Peyer's patch (tissue), 4 donors: ENCODE results near the gene CECR2. TPM values are rescaled to one million over a fixed set of nuclear protein-coding genes. Genes with fewer than 3 reads are reported as not detected.
A peak's percentile ranks its signal among the peaks of the same experiment; 100 is the strongest.

Source experiments
- DNase-seq, 3 donors: peaks; one replicate each; pipeline ENCODE4 v3.0.0-alpha.2; 2017 to 2019
- H3K27ac ChIP-seq, 4 donors: fragments of 200-600 bp; sonication (generic); one replicate each; pipeline ENCODE4 v1.5.1; 2016 to 2019
- H3K27me3 ChIP-seq, 2 donors: fragments of 200-600 bp; sonication (generic); one replicate each; pipeline ENCODE4 v1.5.1; 2019
- H3K36me3 ChIP-seq, 3 donors: fragments of 200-600 bp; sonication (generic); one replicate each; pipeline ENCODE4 v1.5.1; 2016 to 2019
- H3K4me1 ChIP-seq, 4 donors: fragments of 200-600 bp; sonication (generic); one replicate each; pipeline ENCODE4 v1.5.1; 2016 to 2019
- H3K4me3 ChIP-seq, 4 donors: fragments of 200-600 bp; sonication (generic); 1 replicate in 3 of 4; 2 replicates in 1 of 4; pipeline ENCODE4 v1.5.1; 2016 to 2019; ENCODE audit warnings: mild to moderate bottlenecking in 1 of 4
- H3K9me3 ChIP-seq, 4 donors: fragments of 200-600 bp; sonication (generic); one replicate each; pipeline ENCODE4 v1.5.1; 2016 to 2019; ENCODE audit warnings: mild to moderate bottlenecking in 1 of 4
- CTCF ChIP-seq, 6 experiments: fragments of 450-650 bp in 4 of 6; fragments of 200-600 bp in 2 of 6; sonication (generic) in 1 of 6; IDR thresholded peaks; one replicate each; pipeline ENCODE4 v1.5.1; 2017 to 2019; ENCODE audit warnings: antibody characterized with exemption in 6 of 6, mild to moderate bottlenecking in 3 of 6, moderate library complexity in 1 of 6
- POLR2A ChIP-seq, 2 donors: fragments of 450-650 bp; IDR thresholded peaks; one replicate each; pipeline ENCODE4 v1.5.1; 2017; ENCODE audit warnings: antibody characterized with exemption in 2 of 2, mild to moderate bottlenecking in 2 of 2, moderate library complexity in 2 of 2
- total RNA-seq, 4 donors: library from RNA; depleted of rRNA; stranded (reverse); fragments of >200 nt; gene quantifications; one replicate each; pipeline ENCODE4 v1.1.0, GENCODE V29; 2016

The CECR2 gene
- total RNA-seq, 4 donors from 2014 or later = 0.18 to 5.0 (median 0.69) TPM

DNA sequence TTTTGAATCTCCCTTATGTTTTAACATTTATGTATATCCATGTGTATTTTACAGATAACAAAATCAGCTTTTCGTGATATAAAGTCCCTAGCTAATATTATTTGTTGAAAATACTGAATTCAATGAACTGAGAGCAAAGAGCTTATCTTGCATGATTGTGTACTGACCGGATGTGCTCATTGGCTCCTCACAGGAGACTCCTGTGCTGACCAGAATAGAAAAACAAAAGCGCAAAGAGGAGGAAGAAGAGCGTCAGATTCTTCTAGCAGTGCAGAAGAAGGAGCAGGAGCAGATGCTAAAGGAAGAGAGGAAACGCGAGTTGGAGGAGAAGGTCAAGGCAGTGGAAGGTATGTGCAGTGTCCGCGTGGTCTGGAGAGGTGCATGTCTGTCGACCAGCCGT is 154.7 kb downstream of the CECR2 start:
- Histone ChIP-seq H3K4me1 (no peaks in the 10 kb centered on the region), H3K9me3 (no peaks in the 10 kb centered on the region), H3K27me3 (no peaks in the 10 kb centered on the region), H3K27ac (no peak overlapping the region), H3K4me3 (no peak overlapping the region), H3K36me3 (no peaks in the 10 kb centered on the region)
- TF ChIP-seq POLR2A (IDR thresholded peaks at IDR 0.05) (no peak), CTCF (IDR thresholded peaks at IDR 0.05) (no peak)
- no peak for DNase-seq

GRCh38 chr22:17536269-17536668 is 167.0 kb downstream of the CECR2 start:
- Histone ChIP-seq H3K36me3 (no peaks in the 10 kb centered on the region), H3K27ac (no peak overlapping the region), H3K9me3 (no peaks in the 10 kb centered on the region), H3K4me3 (no peak overlapping the region), H3K27me3 (no peaks in the 10 kb centered on the region), H3K4me1 (no peaks in the 10 kb centered on the region)
- no peak for TF ChIP-seq POLR2A (IDR thresholded peaks at IDR 0.05)
- no peak for TF ChIP-seq CTCF (IDR thresholded peaks at IDR 0.05)
- DNase-seq = no peak

- Histone ChIP-seq H3K27me3 (no peaks in the 10 kb centered on the region), H3K36me3 (no peaks in the 10 kb centered on the region), H3K4me1 (no peaks in the 10 kb centered on the region), H3K9me3 (no peaks in the 10 kb centered on the region), H3K27ac (no peak overlapping the region), H3K4me3 (no peak overlapping the region)
- no peak for DNase-seq
- no peak for TF ChIP-seq POLR2A (IDR thresholded peaks at IDR 0.05)
These were observed 167.9 kb downstream of the CECR2 start for GRCh38 chr22:17537155-17537554.

DNA sequence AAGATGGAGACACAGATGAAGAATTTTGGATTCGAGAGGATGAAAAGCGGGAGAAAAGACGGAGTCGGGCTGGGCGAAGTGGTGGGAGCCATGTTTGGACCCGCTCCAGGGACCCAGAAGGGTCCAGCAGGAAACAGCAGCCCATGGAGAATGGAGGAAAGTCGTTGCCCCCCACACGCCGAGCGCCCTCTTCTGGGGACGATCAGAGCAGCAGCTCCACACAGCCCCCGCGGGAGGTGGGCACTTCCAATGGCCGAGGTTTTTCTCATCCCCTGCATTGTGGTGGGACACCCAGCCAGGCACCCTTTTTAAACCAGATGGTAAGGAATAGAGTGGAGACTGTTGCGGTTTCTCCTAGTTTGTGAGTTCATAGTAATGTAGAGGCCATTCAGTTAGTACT is 171.2 kb downstream of the CECR2 start:
- no peak overlapping the region for H3K27ac ChIP-seq
- H3K4me3 ChIP-seq = no peak overlapping the region
- no peak for DNase-seq
- H3K36me3 ChIP-seq = no peaks in the 10 kb centered on the region
- H3K4me1 ChIP-seq = no peaks in the 10 kb centered on the region
- H3K9me3 ChIP-seq = no peaks in the 10 kb centered on the region
- no peak for TF ChIP-seq CTCF (IDR thresholded peaks at IDR 0.05)
- no peak for TF ChIP-seq POLR2A (IDR thresholded peaks at IDR 0.05)
- H3K27me3 ChIP-seq = no peaks in the 10 kb centered on the region

DNA sequence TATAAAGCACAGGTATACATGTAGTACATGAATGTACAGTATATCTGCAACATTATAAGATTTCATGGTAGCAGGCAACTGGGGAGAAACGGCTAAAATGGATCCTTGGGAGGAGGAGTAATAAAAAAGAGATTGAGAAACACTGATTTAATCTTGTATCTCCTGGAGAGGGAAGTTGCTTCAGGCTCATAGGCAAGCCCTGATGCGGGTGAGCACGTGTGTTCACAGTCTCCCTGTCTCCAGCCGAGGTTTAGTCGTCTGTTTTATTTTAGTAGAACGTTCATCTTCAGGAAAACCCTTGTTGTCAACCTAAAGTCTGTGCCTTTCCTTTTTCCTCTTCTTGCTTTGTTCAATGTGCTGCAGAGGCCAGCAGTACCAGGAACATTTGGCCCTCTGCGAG is 172.2 kb downstream of the CECR2 start:
- H3K36me3 ChIP-seq = no peaks in the 10 kb centered on the region
- no peaks in the 10 kb centered on the region for H3K4me1 ChIP-seq
- no peak overlapping the region for H3K27ac ChIP-seq
- no peak overlapping the region for H3K4me3 ChIP-seq
- no peaks in the 10 kb centered on the region for H3K9me3 ChIP-seq
- no peak for DNase-seq
- H3K27me3 ChIP-seq = no peaks in the 10 kb centered on the region
- TF ChIP-seq POLR2A (IDR thresholded peaks at IDR 0.05) = no peak
- TF ChIP-seq CTCF (IDR thresholded peaks at IDR 0.05) = no peak

DNA sequence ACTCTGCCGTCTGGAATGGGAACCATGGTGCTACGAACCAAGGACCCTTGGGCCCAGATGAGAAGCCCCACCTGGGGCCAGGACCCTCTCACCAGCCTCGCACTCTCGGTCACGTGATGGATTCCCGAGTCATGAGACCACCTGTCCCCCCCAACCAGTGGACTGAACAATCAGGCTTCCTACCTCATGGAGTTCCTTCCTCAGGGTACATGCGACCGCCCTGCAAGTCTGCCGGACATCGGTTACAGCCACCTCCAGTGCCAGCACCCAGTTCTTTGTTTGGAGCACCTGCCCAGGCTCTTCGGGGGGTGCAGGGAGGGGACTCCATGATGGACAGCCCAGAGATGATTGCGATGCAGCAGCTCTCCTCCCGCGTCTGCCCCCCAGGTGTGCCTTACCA is 173.2 kb downstream of the CECR2 start:
- no peak overlapping the region for H3K27ac ChIP-seq
- H3K9me3 ChIP-seq = no peaks in the 10 kb centered on the region
- H3K4me3 ChIP-seq = no peak overlapping the region
- no peak for TF ChIP-seq CTCF (IDR thresholded peaks at IDR 0.05)
- TF ChIP-seq POLR2A (IDR thresholded peaks at IDR 0.05) = no peak
- DNase-seq = peak in 1 of 3 donors; percentile 23
- no peaks in the 10 kb centered on the region for H3K36me3 ChIP-seq
- no peaks in the 10 kb centered on the region for H3K4me1 ChIP-seq
- H3K27me3 ChIP-seq = no peaks in the 10 kb centered on the region
